Measurements from ENCODE around the gene ABLIM2.

- TF ChIP-seq CTCF (conservative IDR thresholded peaks at IDR 0.05), result no peak
- no peak for TF ChIP-seq ZFX (IDR thresholded peaks at IDR 0.05)
These were observed 134.4 kb downstream of the ABLIM2 start for GRCh38 chr4:8024073-8024786.

Data from C4-2B (cell line).